Adipocyte (in vitro differentiated cells): ENCODE results near the gene CHML.

Experiments
- DNase-seq: peaks from one replicate; pipeline ENCODE4 v3.0.0-alpha.2; 2015; ENCODE audit warnings: low read depth
- H3K27me3 ChIP-seq: replicated peaks from 2 replicates; pipeline ENCODE4 v1.7.0; 2013; ENCODE audit warnings: mild to moderate bottlenecking, low read length, moderate library complexity; ENCODE audit not compliant: control insufficient read depth, insufficient read depth
- H3K36me3 ChIP-seq: 2 replicates; pipeline ENCODE4 v1.7.0; 2013; ENCODE audit warnings: low read length, mild to moderate bottlenecking, moderate library complexity; ENCODE audit not compliant: control insufficient read depth, insufficient read depth, severe bottlenecking
- H3K4me1 ChIP-seq: 2 replicates; pipeline ENCODE4 v1.7.0; 2013; ENCODE audit warnings: mild to moderate bottlenecking, low read length, moderate library complexity; ENCODE audit not compliant: control insufficient read depth, insufficient read depth
- H3K4me3 ChIP-seq: 2 replicates; pipeline ENCODE4 v1.7.0; 2013; ENCODE audit warnings: mild to moderate bottlenecking, low read length, moderate library complexity
- H3K9ac ChIP-seq: 2 replicates; pipeline ENCODE4 v1.7.0; 2013; ENCODE audit warnings: mild to moderate bottlenecking, low read length, moderate library complexity
- H3K9me3 ChIP-seq: 2 replicates; pipeline ENCODE4 v1.7.0; 2013; ENCODE audit warnings: mild to moderate bottlenecking, low read length, moderate library complexity; ENCODE audit not compliant: control insufficient read depth

CHML gene

DNA sequence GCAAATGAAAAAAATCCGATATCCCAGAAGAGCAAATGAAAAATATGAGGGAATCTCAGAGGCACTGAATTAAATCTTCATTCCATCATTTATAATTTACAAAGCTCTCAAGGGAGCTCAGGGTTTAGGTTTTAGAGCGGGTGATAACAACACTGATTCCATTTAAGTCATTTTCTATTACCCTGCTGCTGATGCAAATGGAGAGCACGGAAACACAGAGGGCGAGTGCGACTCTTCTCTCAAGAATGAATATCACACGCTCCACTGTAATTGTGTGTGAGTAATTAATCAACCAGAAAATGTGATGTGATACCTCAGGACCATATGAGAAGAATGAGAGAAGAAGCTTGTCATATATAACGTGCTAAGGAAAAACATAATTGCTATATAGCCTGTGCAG is 22.7 kb downstream of the CHML start:
- Histone ChIP-seq H3K9ac (no peak overlapping the region), H3K4me1 (peaks cover 7% of the 10 kb centered on the region), H3K4me3 (no peak overlapping the region), H3K36me3 (no peaks in the 10 kb centered on the region), H3K27me3 (no peaks in the 10 kb centered on the region), H3K9me3 (no peaks in the 10 kb centered on the region)
- no peak for DNase-seq

- Histone ChIP-seq H3K4me3 (no peak overlapping the region), H3K4me1 (peaks cover 22% of the 10 kb centered on the region), H3K36me3 (no peaks in the 10 kb centered on the region), H3K9me3 (no peaks in the 10 kb centered on the region), H3K27me3 (no peaks in the 10 kb centered on the region), H3K9ac (no peak overlapping the region)
- no peak for DNase-seq
Observed at GRCh38 chr1:241615043-241615974, 24.9 kb downstream of the CHML start.

GRCh38 chr1:241614572-241614971 is 25.6 kb downstream of the CHML start:
- Histone ChIP-seq H3K4me3 (no peak overlapping the region), H3K9ac (no peak overlapping the region), H3K36me3 (no peaks in the 10 kb centered on the region), H3K9me3 (no peaks in the 10 kb centered on the region), H3K27me3 (no peaks in the 10 kb centered on the region), H3K4me1 (peaks cover 27% of the 10 kb centered on the region)
- no peak for DNase-seq

GRCh38 chr1:241614144-241614543 is 26.0 kb downstream of the CHML start:
- Histone ChIP-seq H3K9ac (no peak overlapping the region), H3K27me3 (no peaks in the 10 kb centered on the region), H3K4me1 (peaks cover 27% of the 10 kb centered on the region), H3K36me3 (no peaks in the 10 kb centered on the region), H3K9me3 (no peaks in the 10 kb centered on the region), H3K4me3 (no peak overlapping the region)
- no peak for DNase-seq

DNA sequence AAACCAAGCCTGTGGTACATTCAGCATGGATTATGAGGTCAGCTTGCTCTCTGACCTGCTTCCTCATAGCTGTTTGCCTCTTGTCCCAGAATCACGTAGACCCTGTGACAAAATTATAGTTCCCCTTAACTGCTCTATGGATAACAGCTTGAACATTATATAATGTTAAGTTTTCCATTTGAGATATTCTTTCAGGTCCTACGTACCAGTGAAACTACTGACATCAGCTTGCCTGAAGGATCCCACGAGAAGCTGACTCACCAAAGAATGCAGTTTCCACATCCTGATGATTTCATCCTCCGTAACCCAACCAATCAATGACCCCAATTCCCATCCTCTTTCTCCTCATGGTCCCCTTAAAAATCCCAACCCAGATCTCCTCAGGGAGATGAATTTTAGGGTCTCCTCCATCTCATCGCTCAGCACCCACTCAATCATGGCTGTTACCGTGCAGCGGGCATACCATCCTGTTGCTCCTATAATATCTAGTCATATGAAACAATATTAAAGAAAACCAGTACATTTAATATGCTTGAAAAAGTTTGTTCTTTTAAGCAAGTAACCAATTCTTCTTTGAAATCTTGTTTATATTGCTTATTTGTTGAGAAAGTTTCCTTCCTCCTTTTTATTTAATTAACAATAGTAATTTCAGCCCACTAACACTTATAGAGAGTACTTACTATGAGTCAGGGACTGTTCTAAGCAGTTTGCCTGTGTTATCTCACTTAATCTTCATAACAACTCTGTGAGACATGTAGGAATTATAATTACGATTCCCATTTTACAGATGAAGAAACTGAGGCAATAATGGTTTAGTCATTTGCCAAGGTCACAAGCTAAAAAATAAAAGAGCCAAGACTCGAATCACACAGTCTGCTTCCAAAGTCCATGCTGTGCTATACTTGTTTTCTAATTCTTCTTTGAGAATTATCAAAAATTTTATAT is 27.4 kb downstream of the CHML start:
- Histone ChIP-seq H3K4me1 (peaks cover 33% of the 10 kb centered on the region), H3K36me3 (no peaks in the 10 kb centered on the region), H3K9ac (peak overlapping the region; percentile 36), H3K27me3 (no peaks in the 10 kb centered on the region), H3K4me3 (peak overlapping the region; percentile 50), H3K9me3 (no peaks in the 10 kb centered on the region)
- DNase-seq = peak; percentile 83

DNA sequence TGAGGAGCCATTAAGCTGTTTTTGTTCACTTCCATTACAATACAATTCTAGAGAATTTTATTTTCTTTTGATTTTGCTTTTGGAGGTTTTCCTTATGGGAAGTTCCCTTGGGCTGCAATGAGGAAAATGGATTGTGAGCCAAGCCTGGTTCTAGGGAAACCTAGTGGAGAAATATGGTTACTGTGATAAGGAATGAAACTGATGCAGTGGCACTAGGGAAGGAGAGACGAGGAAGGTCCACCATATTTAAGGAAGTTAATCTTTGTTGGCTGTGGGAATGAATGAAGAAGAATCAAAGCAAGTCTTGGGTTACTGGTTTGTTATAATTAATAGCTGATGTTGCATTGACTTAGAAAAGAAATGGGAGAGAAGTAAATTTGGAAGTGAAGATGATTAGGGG is 28.4 kb downstream of the CHML start:
- Histone ChIP-seq H3K36me3 (no peaks in the 10 kb centered on the region), H3K4me1 (peaks cover 33% of the 10 kb centered on the region), H3K9ac (no peak overlapping the region), H3K4me3 (no peak overlapping the region), H3K27me3 (no peaks in the 10 kb centered on the region), H3K9me3 (no peaks in the 10 kb centered on the region)
- DNase-seq = no peak

DNA sequence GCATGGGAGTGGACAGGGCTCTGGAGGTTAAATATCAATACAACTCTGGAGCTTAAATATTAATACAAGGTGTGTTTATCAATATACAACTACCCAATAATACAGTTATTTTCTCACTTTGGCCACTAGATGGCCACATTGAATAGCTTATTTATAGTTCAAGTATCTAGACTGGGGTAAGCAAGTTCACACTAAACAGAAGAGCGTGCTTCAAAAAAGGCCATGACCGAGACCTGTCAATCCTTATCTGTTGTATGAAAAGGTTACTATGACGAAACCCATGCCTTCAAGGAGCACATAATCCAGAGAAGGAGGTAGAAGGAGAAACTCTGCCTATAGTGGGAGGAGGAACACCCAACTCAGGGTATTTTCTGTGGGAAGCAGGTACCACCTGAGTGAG is 29.1 kb downstream of the CHML start:
- peak; percentile 87 for DNase-seq
- H3K4me3 ChIP-seq = no peak overlapping the region
- H3K9me3 ChIP-seq = no peaks in the 10 kb centered on the region
- H3K36me3 ChIP-seq = no peaks in the 10 kb centered on the region
- no peaks in the 10 kb centered on the region for H3K27me3 ChIP-seq
- no peak overlapping the region for H3K9ac ChIP-seq
- H3K4me1 ChIP-seq = peaks cover 33% of the 10 kb centered on the region

DNA sequence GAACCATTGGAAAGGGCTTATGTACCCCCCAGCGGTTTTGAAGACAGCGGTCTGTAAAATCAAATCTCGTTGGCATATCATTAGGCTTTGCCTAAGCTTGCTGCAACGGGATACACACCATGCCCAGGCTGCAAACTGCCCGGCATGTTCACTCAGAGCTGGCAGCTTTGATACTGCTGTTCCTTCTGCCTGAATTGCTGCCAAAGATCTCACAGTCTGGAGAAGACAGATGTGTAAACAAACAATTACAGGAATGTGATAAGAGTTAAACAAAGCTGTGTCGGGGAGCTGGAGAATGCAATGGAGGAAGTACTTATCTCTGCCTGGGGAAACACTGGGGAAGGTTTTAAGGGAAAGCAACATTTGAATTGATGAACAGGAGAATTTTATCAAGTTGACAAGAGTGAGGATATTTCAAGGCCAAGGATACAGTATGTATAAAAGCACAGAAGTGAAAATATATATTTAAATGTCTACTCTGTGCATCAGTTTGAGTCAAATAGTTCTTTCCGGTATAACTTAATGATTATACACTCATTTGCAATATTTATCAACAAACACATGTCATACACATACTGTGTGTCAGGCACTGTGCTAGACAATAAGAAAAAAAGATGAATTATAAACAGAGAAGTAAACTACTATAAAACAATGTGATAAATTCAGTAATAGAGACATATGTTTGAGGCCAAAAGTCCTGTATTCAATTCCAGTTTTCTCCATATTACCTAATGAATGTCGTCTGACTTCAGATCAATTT is 29.9 kb downstream of the CHML start:
- Histone ChIP-seq H3K9me3 (no peaks in the 10 kb centered on the region), H3K27me3 (no peaks in the 10 kb centered on the region), H3K4me1 (peaks cover 33% of the 10 kb centered on the region), H3K9ac (no peak overlapping the region), H3K36me3 (no peaks in the 10 kb centered on the region), H3K4me3 (no peak overlapping the region)
- DNase-seq = peak; percentile 74

GRCh38 chr1:241608379-241609033 is 31.7 kb downstream of the CHML start:
- Histone ChIP-seq H3K36me3 (no peaks in the 10 kb centered on the region), H3K9me3 (no peaks in the 10 kb centered on the region), H3K4me3 (no peak overlapping the region), H3K9ac (no peak overlapping the region), H3K27me3 (no peaks in the 10 kb centered on the region), H3K4me1 (peaks cover 43% of the 10 kb centered on the region)
- DNase-seq = peak; percentile 57

- H3K4me1 ChIP-seq = peaks cover 41% of the 10 kb centered on the region
- no peaks in the 10 kb centered on the region for H3K36me3 ChIP-seq
- H3K9me3 ChIP-seq = no peaks in the 10 kb centered on the region
- H3K27me3 ChIP-seq = no peaks in the 10 kb centered on the region
- no peak overlapping the region for H3K9ac ChIP-seq
- H3K4me3 ChIP-seq = no peak overlapping the region
- DNase-seq = no peak
Observed at GRCh38 chr1:241607497-241607896, 32.7 kb downstream of the CHML start.
